SK-N-MC (cell line): ENCODE data around the gene GMIP.
"Not testable (repeated sequence)": the region's sequence is repeated elsewhere in the genome, so short reads cannot be mapped to it uniquely, and the experiment has no call there.

Experiments used
- DNase-seq: peaks from one replicate; pipeline ENCODE4 v3.0.0-alpha.2; 2011; ENCODE audit warnings: low read depth, low spot score
- H3K27ac ChIP-seq: fragments of 200-600 bp; sonication (generic); 2 replicates; pipeline ENCODE4 v1.5.1; 2016; ENCODE audit warnings: mixed run types
- H3K36me3 ChIP-seq: fragments of 200-600 bp; sonication (generic); 2 replicates; pipeline ENCODE4 v1.6.1; 2017; ENCODE audit warnings: antibody characterized with exemption, low read length, mixed read lengths; ENCODE audit not compliant: insufficient read depth
- H3K4me3 ChIP-seq: fragments of 200-600 bp; sonication (generic); 2 replicates; pipeline ENCODE4 v1.5.1; 2016
- H3K9ac ChIP-seq: fragments of 200-600 bp; sonication (generic); 2 replicates; pipeline ENCODE4 v1.8.0; 2017; ENCODE audit warnings: mixed run types, mixed read lengths; ENCODE audit not compliant: insufficient read length
- H3K9me3 ChIP-seq: fragments of 200-600 bp; sonication (generic); 2 replicates; pipeline ENCODE4 v1.6.1; 2017; ENCODE audit warnings: low read depth, mild to moderate bottlenecking, antibody characterized with exemption, low read length, moderate library complexity, mixed read lengths
- EZH2 ChIP-seq: fragments of 200-600 bp; sonication (generic); IDR thresholded peaks from one replicate; pipeline ENCODE4 v1.6.1; 2017; ENCODE audit warnings: antibody characterized with exemption
- FOXP2 ChIP-seq: optimal IDR thresholded peaks from 2 replicates; pipeline ENCODE3; 2011; ENCODE audit warnings: mild to moderate bottlenecking, moderate library complexity; ENCODE audit not compliant: insufficient read depth; ENCODE audit errors: extremely low read length, control extremely low read depth
- POLR2AphosphoS5 ChIP-seq: IDR thresholded peaks from 2 replicates; pipeline ENCODE4 v1.6.1; 2012; ENCODE audit warnings: mild to moderate bottlenecking, low read depth, low read length, borderline replicate concordance

Gene GMIP

GRCh38 chr19:19606021-19606420 is 37.4 kb downstream of the GMIP start:
- Histone ChIP-seq H3K36me3 (no peaks in the 10 kb centered on the region), H3K9ac (no peak overlapping the region), H3K9me3 (no peaks in the 10 kb centered on the region), H3K27ac (no peak overlapping the region), H3K4me3 (no peak overlapping the region)
- TF ChIP-seq EZH2 (no peak), FOXP2 (no peak), POLR2AphosphoS5 (no peak)
- DNase-seq: no peak

- TF ChIP-seq EZH2 (no peak), FOXP2 (no peak), POLR2AphosphoS5 (no peak)
- Histone ChIP-seq H3K27ac (no peak overlapping the region), H3K4me3 (no peak overlapping the region), H3K9me3 (no peaks in the 10 kb centered on the region), H3K36me3 (no peaks in the 10 kb centered on the region), H3K9ac (no peak overlapping the region)
- no peak for DNase-seq
Observed at GRCh38 chr19:19602713-19603324, 40.6 kb downstream of the GMIP start.

DNA sequence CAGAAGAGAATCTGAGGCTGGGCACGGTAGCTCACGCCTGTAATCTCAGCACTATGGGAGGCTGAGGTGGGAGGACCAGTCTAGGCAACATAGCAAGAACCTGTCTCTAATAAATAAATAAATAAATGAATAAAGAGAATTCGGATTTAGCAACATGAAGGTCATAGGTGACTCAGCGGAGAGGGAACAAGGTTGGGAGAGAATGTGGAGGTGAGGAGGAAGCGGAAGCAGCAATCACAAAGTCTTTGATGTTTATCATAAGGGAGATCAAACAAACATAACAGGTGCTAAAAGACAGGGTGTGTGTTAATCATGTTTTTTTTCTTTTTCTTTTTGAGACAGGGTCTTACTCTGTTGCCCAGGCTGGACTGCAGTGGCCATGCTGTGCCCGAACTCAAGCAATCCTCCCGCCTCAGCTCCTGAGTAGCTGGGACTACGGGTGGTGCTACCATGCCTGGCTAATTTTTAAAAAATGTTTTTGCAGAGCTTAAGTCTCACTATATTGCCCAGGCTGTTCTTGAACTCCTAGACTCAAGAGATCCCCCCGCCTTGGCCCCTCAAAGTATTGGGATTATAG is 41.2 kb downstream of the GMIP start:
- no peaks in the 10 kb centered on the region for H3K9me3 ChIP-seq
- H3K27ac ChIP-seq: no peak overlapping the region
- H3K4me3 ChIP-seq: no peak overlapping the region
- no peak for DNase-seq
- TF ChIP-seq EZH2: no peak
- TF ChIP-seq FOXP2: no peak
- TF ChIP-seq POLR2AphosphoS5: no peak
- no peaks in the 10 kb centered on the region for H3K36me3 ChIP-seq
- H3K9ac ChIP-seq: no peak overlapping the region

GRCh38 chr19:19600793-19601330 is 42.6 kb downstream of the GMIP start:
- no peaks in the 10 kb centered on the region for H3K9me3 ChIP-seq
- H3K27ac ChIP-seq: no peak overlapping the region
- no peaks in the 10 kb centered on the region for H3K36me3 ChIP-seq
- TF ChIP-seq POLR2AphosphoS5: no peak
- no peak for TF ChIP-seq EZH2
- TF ChIP-seq FOXP2: no peak
- H3K9ac ChIP-seq: no peak overlapping the region
- DNase-seq: no peak
- H3K4me3 ChIP-seq: no peak overlapping the region

GRCh38 chr19:19598728-19599451 is 44.6 kb downstream of the GMIP start:
- H3K36me3 ChIP-seq, H3K27ac ChIP-seq, H3K9ac ChIP-seq, H3K4me3 ChIP-seq, H3K9me3 ChIP-seq, DNase-seq: not testable (repeated sequence)

GRCh38 chr19:19597809-19598306 is 45.6 kb downstream of the GMIP start:
- Histone ChIP-seq H3K9me3 (no peaks in the 10 kb centered on the region), H3K4me3 (no peak overlapping the region), H3K9ac (no peak overlapping the region), H3K27ac (no peak overlapping the region), H3K36me3 (no peaks in the 10 kb centered on the region)
- no peak for TF ChIP-seq EZH2
- no peak for DNase-seq

DNA sequence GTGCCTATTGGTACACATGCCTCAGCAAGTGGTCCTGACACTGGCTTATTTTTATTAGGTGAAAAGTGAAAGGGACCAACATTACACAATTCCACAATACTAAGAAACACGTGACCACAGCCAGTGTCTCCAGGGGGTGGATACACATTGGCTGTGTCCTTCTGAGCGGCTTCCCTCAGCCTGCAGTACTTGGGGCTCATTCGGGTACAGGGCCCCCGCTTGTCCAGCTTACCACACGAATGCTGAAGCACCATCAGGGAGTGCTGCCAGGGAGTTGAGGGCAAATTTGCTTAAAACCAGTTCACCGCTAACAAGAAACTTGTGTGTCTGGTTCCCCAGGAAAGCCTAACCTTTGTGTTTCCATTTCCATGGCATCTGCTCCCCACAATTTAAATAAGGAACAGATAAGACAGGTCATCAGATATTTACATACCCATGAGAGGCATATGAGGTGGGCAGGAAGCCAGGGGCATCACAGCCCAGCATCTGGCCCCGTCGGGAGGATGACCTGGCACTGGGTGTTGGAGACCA is 48.2 kb downstream of the GMIP start:
- no peak overlapping the region for H3K9ac ChIP-seq
- H3K27ac ChIP-seq: no peak overlapping the region
- H3K9me3 ChIP-seq: no peaks in the 10 kb centered on the region
- no peak for TF ChIP-seq POLR2AphosphoS5
- TF ChIP-seq EZH2: no peak
- TF ChIP-seq FOXP2: no peak
- no peak for DNase-seq
- H3K4me3 ChIP-seq: no peak overlapping the region
- no peaks in the 10 kb centered on the region for H3K36me3 ChIP-seq

DNA sequence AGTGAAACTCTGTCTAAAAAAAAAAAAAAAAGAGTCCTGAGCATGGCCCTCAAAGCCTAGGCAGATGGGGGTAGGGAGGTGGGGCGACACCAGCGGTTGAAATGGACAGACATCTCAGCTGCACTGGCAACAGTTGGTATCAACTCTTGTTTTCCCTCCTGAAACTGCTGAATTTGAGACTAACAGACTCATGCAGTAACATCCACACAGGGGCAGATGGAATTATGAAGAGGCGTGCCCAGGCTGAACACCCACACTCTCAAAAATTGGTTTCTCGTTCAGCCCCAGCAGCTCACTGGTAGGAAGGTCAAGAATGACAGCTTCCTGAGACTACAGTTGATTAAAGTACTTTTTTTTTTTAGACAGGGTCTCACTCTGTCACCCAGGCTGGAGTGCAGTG is 49.1 kb downstream of the GMIP start:
- Histone ChIP-seq H3K27ac (no peak overlapping the region), H3K9ac (no peak overlapping the region), H3K4me3 (no peak overlapping the region), H3K9me3 (no peaks in the 10 kb centered on the region), H3K36me3 (no peaks in the 10 kb centered on the region)
- no peak for TF ChIP-seq EZH2
- no peak for TF ChIP-seq FOXP2
- no peak for TF ChIP-seq POLR2AphosphoS5
- DNase-seq: no peak
